ENCODE results near the gene NDUFV1. TPM values are rescaled to one million over a fixed set of nuclear protein-coding genes. Genes with fewer than 3 reads are reported as not detected.
"Not testable (repeated sequence)": the region's sequence is repeated elsewhere in the genome, so short reads cannot be mapped to it uniquely, and the experiment has no call there.

Gene NDUFV1
- polyA plus RNA-seq, 1 experiment = 79.5 TPM

GRCh38 chr11:67585911-67586310 is 20.8 kb upstream of the NDUFV1 start:
- POLR2A ChIA-PET = no interaction called here
- CTCF ChIA-PET = no interaction called here

GRCh38 chr11:67586568-67587250 is 20.0 kb upstream of the NDUFV1 start:
- POLR2A ChIA-PET = no interaction called here
- Histone ChIP-seq H3K27me3 (ENCODE audit: control insufficient read depth, insufficient read depth, low read length) (peaks cover 1% of the 10 kb centered on the region), H3K9me3 (ENCODE audit: control insufficient read depth, insufficient read depth, low read length) (no peaks in the 10 kb centered on the region; the same call in 1 of the 2 replicates), H3K4me3 (ENCODE audit: low read depth, low read length) (no peak overlapping the region), H3K27ac (ENCODE audit: low read depth, low read length) (no peak overlapping the region)
- CTCF ChIA-PET = no interaction called here
- DNase-seq (ENCODE audit: low read depth, low spot score) = no peak
- TF ChIP-seq CTCF (IDR thresholded peaks at IDR 0.05; ENCODE audit: low read depth, low read length) = no peak

More at GRCh38 chr11:67585911-67586310, 20.8 kb upstream of the NDUFV1 start:
- TF ChIP-seq CTCF (IDR thresholded peaks at IDR 0.05; ENCODE audit: low read depth, low read length) = no peak
- H3K4me3 ChIP-seq (ENCODE audit: low read depth, low read length) = no peak overlapping the region
- H3K27ac ChIP-seq (ENCODE audit: low read depth, low read length) = peak overlapping the region; percentile 21
- H3K9me3 ChIP-seq (ENCODE audit: control insufficient read depth, insufficient read depth, low read length) = no peaks in the 10 kb centered on the region; the same call in 1 of the 2 replicates
- H3K27me3 ChIP-seq (ENCODE audit: control insufficient read depth, insufficient read depth, low read length) = peaks cover 5% of the 10 kb centered on the region
- DNase-seq (ENCODE audit: low read depth, low spot score) = no peak

- DNase-seq (ENCODE audit: low read depth, low spot score) = no peak
- CTCF ChIA-PET = no interaction called here
- H3K27me3 ChIP-seq (ENCODE audit: control insufficient read depth, insufficient read depth, low read length) = no peaks in the 10 kb centered on the region
- no peak for TF ChIP-seq CTCF (IDR thresholded peaks at IDR 0.05; ENCODE audit: low read depth, low read length)
- H3K4me3 ChIP-seq (ENCODE audit: low read depth, low read length) = no peak overlapping the region
- POLR2A ChIA-PET = no interaction called here
- H3K9me3 ChIP-seq (ENCODE audit: control insufficient read depth, insufficient read depth, low read length) = no peaks in the 10 kb centered on the region; the same call in 1 of the 2 replicates
- no peak overlapping the region for H3K27ac ChIP-seq (ENCODE audit: low read depth, low read length)
These were observed 18.6 kb upstream of the NDUFV1 start for GRCh38 chr11:67588136-67588503.

GRCh38 chr11:67588899-67589415 is 17.8 kb upstream of the NDUFV1 start:
- H3K27ac ChIP-seq (ENCODE audit: low read depth, low read length); POLR2A ChIA-PET; CTCF ChIA-PET; H3K4me3 ChIP-seq (ENCODE audit: low read depth, low read length); DNase-seq (ENCODE audit: low read depth, low spot score); H3K9me3 ChIP-seq (ENCODE audit: control insufficient read depth, insufficient read depth, low read length); H3K27me3 ChIP-seq (ENCODE audit: control insufficient read depth, insufficient read depth, low read length): not testable (repeated sequence)

GRCh38 chr11:67592880-67593564 is 13.7 kb upstream of the NDUFV1 start:
- no peak overlapping the region for H3K27ac ChIP-seq (ENCODE audit: low read depth, low read length)
- POLR2A ChIA-PET = interaction anchor here (1.7 kb wide), 1 partner anchor 10 kb away, joined by 7 read pairs; the partner anchor contains the start of gene GSTP1
- DNase-seq (ENCODE audit: low read depth, low spot score) = no peak
- peaks cover 4% of the 10 kb centered on the region for H3K27me3 ChIP-seq (ENCODE audit: control insufficient read depth, insufficient read depth, low read length)
- TF ChIP-seq CTCF (IDR thresholded peaks at IDR 0.05; ENCODE audit: low read depth, low read length) = no peak
- CTCF ChIA-PET = no interaction called here
- H3K9me3 ChIP-seq (ENCODE audit: control insufficient read depth, insufficient read depth, low read length) = no peaks in the 10 kb centered on the region; the same call in none of the 2 replicates
- H3K4me3 ChIP-seq (ENCODE audit: low read depth, low read length) = no peak overlapping the region
